Stimulated activated CD4-positive, alpha-beta T cell treated with anti-CD3 and anti-CD28 coated beads, Interleukin-4, amount 100 ng/mL, for 1 hour (primary cell): ENCODE measurements around the gene HOXD11.

ENCODE experiments used
- DNase-seq: peaks from one replicate; pipeline ENCODE4 v3.0.0-alpha.2; 2020

HOXD11 gene

DNA sequence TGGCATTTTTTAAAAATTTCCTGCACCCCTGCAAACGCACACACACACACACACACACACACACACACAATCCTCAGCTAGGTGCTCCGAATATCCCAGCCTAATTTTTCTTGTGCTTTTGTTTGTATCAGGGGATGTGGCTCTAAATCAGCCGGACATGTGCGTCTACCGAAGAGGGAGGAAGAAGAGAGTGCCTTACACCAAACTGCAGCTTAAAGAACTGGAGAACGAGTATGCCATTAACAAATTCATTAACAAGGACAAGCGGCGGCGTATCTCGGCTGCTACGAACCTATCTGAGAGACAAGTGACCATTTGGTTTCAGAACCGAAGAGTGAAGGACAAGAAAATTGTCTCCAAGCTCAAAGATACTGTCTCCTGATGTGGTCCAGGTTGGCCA lies 12.7 kb upstream of the HOXD11 start:
- DNase-seq, result no peak

DNA sequence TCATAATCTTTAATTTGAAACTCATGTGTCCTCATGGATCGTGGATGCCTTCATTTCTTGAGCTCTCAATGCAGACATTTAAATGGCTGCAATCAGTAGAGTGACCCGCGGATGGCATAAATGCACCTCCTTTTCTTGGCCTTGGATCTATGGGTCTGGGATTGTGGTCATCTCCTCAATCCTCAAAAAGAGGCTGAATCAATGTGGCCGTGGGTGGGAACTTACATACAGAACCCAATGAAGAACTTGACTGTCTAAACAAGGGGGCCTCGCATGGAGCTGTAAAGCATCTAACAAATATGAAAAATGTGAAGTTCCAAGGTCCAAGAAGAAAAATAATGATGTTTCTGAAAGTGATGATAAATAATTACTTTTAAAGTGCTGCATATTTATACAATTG lies 11.7 kb upstream of the HOXD11 start:
- no peak for DNase-seq

DNA sequence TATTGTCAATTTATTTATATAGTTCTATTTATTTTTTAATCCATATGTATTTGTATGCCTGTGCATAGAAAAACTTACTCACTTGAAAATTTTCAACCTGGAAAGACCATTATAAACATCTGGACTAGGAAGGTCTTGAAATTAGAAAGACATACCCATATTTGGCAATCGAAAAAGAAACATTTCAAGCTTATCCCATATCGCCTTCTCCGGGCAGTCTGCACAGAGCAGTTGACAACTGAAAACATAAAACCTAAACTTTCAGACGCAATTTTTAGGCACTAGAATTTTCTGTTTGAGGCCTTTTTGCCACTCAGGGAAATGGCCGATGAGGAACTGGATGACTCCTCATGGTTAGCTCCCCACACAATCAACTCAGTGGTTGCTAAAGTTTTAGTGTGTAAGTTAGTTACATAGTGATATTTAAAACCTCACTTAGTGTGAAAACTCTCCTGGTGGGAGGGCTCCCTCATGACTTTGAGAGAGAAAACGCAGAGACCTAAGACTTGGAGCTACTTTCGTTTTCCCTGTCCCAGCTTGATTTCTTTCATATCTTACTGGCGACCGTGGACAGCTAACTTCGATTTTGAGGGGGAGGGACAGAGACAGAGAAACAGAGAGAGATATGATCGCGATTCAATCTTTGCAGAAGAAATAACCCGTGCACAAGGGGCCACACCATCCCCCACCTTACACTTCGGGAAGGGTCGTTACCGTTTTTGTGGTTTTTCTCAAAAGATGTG lies 10.7 kb upstream of the HOXD11 start:
- no peak for DNase-seq

DNA sequence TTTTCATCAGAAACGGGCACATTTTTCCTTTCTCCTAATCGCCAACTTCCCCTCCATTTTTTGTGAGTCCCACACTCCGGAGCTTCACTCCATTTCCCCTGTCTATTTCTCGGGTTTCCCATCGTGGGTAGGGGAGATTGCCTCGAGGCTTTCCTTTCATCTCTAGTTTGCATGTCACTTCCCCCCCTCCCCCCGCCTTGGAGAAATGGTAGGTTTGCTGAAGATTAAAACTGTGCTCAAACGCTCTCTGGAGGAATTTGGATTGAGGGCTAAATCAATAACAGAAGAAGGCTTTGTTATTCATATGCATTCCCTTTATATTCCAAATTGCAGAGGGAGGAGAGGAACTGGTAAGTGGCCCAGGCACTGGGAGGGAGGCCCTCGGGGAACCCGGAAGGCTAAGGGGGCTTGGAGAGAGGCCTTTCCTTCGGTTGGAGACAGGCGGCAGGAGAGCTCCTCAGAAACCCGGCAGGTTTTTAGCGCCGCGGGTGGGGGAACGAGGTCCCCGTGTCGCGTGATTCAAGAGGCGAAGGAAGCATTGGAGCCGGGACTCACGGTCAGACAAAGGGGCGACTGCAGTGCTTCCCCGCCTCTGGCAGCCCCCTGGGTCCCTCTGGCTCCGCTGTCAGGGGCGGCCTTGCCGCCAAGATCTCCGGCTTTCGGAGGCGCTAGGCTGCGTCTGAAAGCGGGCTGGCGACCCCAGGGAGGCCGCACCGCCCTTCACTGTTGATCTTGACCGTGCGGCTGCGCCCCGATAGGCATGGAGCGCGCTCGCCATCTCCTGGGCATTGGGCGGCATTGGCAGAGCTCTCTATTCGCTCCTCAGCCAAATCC lies 9.9 kb upstream of the HOXD11 start:
- peak; percentile 64 for DNase-seq

DNA sequence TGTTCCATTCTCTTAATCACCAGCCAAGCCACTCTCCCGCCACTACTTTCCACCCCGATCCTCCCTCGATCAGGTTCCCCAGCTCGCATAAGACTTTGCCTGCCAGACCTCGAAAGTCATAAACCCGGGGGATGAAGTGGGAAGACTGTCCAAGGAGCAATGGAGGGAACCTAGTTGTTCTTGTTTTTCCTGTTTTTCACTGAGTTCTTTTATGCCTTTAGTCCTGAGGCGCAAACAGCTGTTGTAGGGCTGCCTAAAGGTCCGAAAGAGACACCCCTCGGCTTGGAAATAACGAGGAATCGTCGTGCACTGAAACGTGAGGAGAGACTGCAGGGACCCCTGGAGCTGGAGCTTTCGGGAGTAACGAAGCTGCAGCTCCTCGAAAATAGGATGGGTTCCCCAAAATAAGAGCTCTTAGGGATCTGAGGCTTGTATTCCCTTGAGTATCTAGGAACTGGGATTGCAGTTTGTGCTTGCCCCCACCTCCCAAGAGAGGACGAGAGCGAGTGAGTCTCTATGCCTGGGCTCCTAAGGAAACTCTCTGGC lies 9.2 kb upstream of the HOXD11 start:
- DNase-seq, result no peak

DNA sequence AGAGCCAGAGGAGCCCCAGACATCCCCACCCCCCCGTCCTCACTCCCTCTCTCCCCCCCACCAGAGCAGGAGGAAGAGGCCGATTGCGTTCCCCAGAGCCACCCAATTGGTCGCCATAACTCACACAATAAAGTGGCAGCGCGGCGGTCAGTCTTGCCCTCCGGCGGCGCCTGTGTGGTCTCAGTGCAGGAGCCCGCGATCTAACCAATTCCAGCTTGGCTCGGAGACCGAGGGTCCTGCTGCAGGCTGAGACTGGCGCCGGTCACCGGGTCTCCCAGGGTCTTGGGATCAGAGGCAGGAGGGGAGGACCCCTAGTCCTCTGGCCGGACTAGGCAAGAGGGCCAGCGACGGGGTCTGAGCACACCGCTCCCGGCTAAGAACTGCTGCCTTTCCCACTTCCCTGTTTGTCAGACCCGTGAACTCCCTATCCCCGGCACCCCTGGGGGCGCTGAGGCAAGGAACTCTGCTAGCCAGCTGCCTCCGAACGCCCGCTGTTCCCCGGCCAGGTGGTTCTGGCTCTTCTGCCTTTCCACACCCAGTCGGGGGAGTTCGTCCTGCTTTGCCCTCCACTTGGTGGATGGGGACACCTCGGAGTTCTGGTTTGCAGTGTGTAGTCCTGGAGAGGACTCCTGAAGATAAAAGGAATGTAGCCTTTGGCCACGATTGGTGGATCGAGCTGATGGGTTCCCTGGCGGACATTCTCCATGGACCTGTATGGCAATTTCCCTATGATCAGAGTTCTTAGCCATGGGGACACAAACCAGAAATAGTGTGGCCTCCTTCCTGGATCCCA lies 8.5 kb upstream of the HOXD11 start:
- no peak for DNase-seq

DNA sequence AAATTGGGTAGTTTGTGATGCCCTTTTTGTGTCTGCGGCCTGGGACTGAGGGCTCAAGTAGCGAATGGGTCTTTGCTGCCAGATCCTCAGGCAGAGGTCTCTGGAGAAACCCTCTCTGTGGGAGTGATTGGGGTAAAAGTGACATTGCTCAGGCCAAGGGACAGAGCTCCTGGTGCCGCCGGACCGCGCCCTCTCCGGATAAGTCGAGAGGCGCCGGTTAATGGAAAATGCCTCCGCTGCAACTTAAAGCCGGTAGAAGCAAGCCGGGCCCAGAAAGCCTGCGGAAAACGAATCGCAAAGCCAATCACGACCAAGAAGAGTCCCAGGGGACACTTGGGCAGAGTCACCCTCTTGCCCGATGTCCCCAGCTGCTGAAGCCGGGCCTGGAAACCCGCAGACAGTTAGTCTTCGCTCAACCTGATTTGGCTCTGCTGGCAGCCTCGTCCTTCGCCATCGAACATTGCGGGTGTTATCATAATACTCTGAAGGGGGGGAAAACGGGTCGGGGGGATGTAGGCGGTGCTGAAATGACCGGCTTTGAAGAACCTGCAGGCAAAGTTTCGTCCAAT lies 7.8 kb upstream of the HOXD11 start:
- no peak for DNase-seq

DNA sequence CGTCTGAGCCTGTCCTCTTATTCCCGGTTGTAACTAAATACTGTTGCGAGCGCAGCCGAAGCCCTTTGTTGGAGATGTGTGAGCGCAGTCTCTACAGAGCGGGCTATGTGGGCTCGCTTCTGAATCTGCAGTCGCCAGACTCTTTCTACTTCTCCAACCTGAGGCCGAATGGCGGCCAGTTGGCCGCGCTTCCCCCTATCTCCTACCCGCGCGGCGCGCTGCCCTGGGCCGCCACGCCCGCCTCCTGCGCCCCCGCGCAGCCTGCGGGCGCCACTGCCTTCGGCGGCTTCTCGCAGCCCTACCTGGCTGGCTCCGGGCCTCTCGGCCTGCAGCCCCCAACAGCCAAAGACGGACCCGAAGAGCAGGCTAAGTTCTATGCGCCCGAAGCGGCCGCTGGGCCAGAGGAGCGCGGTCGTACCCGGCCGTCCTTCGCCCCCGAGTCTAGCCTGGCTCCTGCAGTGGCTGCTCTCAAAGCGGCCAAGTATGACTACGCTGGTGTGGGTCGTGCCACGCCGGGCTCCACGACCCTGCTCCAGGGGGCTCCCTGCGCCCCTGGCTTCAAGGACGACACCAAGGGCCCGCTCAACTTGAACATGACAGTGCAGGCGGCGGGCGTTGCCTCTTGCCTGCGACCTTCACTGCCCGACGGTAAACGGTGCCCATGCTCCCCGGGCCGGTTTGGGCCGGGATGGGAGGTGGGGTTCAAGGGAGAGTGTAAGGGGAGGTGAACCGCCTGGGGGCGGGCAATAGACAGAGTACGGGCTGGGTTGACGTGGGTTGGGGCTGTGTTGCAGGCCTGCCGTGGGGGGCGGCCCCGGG lies 7.1 kb upstream of the HOXD11 start, which contains the start of gene HOXD12:
Gene HOXD12, plus strand, starts transcription at position 68 of the 819 bp plus-strand sequence. Its CDS starts 7 bp downstream, at position 75.
- DNase-seq, result no peak

DNA sequence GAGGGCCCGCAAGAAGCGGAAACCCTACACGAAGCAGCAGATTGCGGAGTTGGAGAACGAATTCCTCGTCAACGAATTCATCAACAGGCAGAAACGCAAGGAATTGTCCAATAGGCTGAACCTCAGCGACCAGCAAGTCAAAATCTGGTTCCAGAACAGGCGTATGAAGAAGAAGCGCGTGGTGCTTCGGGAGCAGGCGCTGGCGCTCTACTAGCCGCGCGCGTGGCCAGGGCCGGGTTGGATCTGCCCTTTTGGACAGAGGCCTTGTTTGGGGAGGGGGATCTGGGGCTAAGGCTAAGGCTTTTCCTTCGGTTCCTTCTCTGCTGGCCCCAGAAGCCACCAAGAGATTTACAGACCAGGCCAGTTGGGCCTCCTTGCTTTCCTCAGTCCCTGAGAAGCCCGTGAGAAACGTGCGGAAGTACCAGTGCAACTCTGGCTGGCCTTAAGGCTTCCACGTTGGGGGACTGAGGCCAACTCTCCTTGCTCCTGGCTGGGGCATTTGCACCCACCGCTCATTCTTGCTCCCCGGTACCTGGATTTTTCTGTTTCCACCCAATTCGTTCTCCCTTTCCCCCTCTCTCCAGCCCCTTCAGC lies 6.4 kb upstream of the HOXD11 start:
- DNase-seq, result no peak

DNA sequence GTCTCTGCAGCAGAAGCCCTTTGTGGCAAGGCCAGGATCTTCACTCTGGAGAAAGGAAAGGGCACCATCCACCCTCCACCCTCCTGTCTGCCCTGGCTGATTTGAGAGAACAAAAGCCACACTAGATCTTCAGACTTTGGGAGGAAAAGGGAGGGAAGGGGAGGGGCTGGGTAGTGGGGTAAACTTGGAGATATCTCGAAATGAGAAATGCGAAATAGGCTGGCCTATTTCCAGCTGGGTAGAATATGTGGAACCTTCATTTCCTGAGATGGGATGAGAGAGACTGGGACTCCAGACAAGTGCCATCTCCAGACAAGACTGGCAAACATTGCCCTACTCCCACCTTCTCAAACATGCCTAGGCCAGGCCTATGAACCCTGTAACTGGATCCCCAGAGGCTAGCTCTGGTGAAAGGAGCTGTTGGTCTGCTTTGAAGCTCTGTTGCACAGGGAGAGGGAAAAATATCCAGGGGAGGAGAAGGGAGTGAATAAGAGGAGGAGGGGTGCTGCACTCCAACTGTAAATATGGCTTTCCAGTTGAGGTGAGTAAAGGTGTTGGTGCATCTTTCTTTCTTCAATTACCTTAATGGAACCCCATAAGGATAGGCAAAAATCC lies 5.8 kb upstream of the HOXD11 start:
- DNase-seq, result no peak

DNA sequence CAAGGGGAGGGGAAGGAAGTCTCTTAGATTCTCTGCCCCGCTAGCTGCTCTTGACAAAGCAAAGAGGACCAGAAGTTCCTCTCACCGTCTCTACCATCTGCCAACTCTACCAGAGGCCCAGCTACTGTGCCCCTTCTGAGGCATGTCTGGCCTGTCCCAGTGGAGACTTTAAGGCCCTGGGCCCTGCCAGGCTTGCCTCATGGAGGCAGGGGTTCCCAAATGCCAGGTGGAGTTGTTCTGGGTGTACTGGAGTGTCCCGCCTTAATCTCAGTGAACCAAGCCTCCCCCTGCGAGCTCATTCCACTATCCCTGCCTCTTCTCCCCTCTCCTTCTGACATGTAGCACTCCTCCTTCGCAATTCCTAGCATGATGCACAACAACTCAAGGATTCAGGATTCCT lies 5.2 kb upstream of the HOXD11 start:
- DNase-seq, result no peak

DNA sequence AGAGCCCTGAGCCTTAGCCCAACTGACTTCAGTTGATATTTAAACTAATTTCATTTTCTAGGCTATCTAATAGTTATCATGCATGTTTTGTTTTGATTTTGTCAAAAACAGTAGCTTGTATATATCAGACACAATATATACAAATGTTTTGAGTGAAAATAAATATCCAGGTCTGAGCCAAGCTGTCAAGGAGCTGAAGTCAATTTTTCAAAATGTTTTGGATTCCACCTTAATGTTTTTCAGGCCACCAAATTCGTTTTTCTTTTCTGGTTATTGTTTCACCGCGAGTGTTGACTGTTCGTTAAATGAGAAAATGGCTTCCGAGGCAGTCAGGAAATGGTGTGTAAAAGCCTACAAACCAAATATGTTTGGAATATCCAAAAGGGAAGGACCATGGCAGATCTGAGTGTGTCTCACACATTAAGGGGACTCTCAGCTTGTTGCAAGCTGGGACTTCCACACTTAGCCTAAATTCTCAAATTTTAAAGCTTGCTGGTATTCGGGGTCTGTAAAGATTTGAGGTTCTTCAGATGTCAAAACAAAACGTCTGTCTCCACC lies 4.7 kb upstream of the HOXD11 start:
- no peak for DNase-seq

DNA sequence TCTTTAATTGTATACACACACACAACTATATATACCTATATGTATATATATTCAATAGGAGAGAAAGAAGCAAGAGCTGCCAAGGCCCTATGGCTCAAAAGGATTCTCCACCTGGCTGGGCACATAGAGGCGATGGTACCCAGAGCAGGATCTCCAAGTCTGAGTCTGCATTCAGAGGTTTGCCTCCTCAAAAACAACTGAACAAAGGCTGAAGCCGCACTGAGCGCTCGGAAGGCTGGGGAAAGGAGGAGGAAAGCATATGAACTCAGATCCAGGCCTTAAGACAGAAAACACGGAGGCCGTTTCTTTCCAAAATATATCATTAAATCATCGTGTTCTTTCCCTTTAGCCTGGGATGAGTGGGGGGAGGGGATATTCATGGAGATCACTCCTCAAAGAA lies 3.9 kb upstream of the HOXD11 start:
- no peak for DNase-seq

DNA sequence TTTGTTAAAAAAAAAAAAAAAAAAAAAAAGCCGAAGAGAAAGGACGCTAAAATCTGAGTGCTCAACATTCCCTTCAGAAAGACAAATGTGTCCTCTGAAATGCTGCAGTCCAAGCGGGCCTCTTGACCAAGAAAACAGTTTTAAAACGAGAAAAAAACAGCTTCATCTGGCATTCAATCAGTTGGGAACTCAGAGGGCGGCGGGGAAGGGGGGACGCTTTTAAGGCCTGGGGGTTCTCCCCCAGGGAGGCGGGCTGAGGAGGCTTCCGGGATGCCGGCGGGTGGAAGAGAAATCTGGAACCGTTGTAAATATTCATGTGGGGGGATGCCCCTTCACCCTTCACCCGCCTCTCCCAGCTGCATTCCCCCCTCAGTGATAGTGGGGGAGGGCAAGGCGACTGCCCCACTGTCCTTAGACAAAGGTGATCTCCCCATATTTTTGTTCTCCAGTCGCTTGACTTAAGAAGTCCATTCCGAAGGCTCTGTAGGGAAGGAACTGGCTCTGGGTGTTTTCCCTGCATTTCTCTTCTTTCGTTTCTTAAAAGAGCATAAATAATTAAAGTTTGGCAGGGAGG lies 3.3 kb upstream of the HOXD11 start:
- no peak for DNase-seq

DNA sequence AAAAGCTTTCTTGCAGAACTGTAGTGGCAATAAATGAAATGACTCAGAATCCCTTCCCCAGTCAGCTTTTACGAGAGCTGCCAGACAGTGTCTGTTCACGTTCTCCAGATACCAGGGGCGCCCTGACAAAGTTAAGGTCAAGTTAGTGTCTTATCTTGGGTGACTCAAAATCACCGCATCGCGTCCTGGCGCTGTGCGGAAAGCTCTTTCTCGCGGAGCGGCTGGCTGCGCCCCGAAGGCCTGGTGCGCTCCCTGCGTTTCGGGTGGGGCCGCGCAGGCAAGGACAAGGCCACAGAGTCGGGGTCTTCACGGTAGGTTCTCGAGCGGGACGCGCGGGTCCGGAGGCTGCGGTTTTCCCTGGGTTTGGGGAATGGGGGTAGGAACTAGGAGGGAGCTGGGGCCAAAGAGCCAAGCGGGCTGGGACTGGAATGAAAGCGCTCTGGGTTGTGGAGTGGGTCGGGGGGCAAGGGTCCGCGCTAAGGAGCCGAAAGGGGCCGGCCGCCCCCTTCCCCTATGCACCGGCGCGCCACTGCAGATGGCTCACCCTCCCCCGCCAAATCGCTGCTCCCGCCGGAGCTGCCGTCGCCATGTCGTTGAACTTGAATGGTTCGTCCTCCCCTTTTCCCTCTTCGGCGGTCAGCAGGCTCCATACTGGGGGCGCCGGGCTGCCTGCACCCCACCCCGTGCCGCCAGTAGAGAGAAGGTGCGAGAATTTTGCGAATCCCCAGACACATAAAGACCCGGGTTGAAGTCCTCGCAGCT lies 2.6 kb upstream of the HOXD11 start:
- DNase-seq, result no peak

DNA sequence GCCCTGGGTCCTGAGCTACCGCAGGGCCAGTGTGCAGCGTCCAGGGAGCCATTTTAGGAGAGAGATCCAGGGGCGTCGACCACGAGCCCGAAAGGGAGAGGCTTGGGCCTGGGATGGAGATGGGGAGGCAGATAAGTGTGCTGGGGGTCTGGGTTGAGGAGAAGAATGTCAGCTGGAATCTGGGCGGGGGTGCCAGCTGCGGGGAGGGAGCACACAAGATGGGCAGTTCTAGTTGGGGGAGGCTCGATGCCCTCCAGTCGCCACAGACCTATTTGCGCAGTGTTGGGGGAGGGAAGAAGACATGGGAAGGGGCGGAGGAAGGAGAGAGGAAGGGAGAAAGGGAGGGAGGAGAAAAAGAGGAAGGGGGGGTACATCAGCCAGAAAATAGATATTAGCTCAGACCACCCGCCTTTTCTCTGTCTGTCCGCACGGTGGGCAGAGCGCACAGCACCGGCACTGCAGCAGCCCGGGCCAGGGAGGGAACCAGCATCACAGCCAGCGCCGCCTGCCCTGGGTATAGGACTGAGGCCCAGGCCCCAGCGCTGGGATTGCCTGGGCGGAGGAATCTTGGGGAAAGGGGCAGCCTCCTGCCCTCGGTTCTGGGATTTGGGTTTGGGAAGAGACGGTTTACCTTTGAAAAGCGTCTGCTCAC lies 1.9 kb upstream of the HOXD11 start:
- DNase-seq, result no peak

DNA sequence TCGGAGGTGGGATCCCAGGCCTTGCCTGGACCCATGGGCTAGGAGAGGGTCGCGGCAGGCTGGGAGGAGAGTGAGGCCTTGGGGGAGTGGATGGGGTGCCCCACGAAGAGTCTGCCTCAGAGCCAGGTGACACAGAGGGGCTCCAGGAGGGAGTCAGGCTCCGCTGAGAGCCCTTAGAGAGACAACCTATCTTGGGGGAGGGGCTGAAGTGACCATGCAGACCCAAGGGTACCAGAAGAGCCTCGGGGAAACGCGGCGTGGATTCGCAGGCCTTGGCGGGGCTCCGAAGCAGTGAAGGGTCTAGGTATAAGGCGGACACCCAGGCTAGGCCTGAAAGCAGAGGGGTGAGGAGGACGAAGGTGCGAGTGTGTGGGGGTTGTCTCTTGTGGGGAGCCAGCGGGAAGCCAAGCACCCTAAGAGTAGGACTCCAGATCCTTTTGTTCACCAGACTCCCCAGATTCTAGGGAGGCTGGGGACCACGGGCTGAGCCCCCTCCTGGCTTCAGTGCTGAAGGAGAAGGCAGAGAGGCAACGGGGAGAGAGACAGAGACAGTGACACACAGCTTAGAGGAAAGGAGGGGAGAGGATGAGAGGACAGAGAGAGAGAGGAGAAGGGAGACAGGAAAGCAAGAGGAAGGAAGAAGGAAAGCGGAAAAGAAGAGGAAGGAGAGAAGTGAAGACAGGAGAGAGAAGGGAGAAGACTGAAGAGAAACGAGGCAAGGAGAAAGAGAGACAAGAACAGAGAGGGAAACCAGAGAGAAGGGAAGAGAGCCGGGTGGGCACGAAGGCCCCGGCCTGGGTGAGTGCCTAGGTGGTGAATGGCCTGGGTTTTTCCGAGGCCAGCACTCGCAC lies 1.1 kb upstream of the HOXD11 start:
- DNase-seq, result no peak

DNA sequence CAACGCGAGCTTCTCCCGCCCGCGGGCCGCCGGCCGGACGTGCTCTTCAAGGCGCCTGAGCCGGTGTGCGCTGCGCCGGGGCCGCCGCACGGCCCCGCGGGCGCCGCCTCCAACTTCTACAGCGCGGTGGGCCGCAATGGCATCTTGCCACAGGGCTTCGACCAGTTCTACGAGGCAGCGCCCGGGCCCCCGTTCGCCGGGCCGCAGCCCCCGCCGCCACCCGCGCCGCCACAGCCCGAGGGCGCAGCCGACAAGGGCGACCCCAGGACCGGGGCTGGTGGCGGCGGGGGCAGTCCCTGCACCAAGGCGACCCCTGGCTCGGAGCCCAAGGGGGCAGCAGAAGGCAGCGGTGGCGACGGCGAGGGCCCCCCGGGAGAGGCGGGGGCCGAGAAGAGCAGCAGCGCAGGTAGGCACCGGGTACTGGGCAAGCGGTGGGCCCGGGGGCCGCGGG lies 676 bp downstream of the HOXD11 start:
- DNase-seq, result no peak
